Activated T-cell treated with anti-CD3 and anti-CD28 coated beads for 1 hour (primary cell): ENCODE data around the gene SLC24A1.

ENCODE experiments used
- DNase-seq: peaks from one replicate; pipeline ENCODE4 v3.0.0-alpha.2; 2020; ENCODE audit warnings: low read depth

Gene SLC24A1

GRCh38 chr15:65653341-65653740, 31.6 kb downstream of the SLC24A1 start:
- no peak for DNase-seq

DNA sequence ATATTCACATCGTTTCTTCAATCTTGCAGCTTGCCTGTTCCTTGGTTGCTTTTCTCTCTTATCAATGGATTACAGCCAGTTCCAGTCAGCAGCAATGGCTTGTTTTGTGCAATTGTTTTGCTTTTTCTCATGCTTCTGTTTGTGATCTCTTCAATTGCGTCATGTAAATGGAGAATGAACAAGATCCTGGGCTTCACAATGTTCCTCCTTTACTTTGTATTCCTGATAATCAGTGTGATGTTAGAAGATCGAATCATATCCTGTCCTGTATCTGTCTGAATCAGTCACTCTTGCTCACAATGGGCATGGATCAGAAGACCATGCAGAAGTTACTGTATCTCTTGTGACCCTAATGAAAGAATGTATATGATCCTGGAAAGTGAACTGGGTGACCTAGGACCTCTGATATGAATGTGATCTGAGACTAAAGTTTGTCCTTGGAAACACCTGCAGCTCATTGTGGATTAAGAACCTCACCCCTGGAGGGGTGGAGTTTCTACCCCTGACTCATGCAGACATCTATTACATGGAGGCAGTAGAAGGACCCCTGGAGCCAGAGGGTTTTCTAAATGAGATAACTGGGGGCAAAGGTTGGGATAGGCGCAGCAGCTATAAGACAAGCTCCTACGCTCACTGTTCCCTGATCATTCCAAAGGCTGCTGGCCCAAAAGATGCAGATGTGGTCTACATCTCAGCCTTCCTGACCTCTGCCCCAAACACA, 32.2 kb downstream of the SLC24A1 start:
- no peak for DNase-seq

GRCh38 chr15:65655026-65655425, 33.3 kb downstream of the SLC24A1 start:
- no peak for DNase-seq

DNA sequence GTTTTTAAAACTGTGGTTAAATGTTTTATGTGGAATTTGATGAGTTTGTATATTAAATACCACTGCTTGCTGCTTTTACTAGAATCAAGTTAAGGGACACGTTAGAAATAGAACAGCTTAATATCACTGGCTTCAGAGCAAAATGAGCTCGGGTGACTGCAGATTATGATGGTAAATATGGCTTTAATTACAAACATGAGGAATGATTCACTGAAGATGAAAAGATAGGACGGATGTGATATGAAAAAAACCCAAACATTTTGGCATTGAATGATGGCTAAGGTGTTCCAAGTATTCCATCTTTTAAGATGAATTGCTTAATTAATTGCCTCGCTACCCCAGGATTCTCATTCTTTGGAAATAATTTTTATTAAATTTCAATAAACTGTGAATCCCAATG, 33.7 kb downstream of the SLC24A1 start:
- no peak for DNase-seq

- DNase-seq, result no peak
These were observed 37.8 kb downstream of the SLC24A1 start for GRCh38 chr15:65659502-65660052.

GRCh38 chr15:65660927-65661326, 39.2 kb downstream of the SLC24A1 start:
- DNase-seq, result no peak

GRCh38 chr15:65663521-65663920, 41.8 kb downstream of the SLC24A1 start:
- no peak for DNase-seq

DNA sequence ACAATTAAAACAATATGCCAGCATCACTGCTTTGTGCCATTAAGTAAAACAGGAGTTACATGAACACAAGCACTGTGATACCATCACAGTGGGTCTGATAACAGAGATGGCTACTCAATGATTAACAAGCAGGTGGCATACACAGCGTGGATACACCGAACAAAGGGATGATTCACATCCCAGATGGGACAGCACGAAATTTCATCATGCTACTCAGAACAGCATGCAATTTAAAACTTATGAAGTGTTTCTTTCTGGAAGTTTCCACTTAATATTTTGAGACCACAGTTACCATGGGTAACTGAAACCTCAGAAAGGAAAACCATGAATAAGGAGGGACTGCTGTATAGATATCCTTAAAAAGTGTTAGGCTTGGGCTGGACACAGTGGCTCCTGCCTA, 44.5 kb downstream of the SLC24A1 start:
- no peak for DNase-seq

- no peak for DNase-seq
These were observed 53.8 kb downstream of the SLC24A1 start for GRCh38 chr15:65675551-65675950.

DNA sequence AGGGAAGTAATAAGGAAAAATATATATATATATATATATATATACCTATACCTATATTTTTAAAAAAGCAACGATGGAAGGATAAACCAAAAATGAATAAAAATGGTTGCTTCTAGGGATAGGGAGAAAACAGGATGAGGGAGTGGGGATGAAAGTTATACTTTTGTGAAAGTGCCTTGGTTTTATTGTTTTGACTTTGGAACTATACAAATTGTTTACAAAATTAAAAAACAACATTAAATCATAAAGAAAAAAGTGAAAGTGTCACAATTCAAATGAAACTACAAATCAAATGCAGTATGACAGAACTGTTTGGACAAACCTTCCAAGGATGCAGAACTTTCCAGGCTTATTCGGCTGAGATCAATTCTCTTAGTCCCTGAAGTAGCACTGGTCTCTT, 54.4 kb downstream of the SLC24A1 start:
- DNase-seq, result no peak

DNA sequence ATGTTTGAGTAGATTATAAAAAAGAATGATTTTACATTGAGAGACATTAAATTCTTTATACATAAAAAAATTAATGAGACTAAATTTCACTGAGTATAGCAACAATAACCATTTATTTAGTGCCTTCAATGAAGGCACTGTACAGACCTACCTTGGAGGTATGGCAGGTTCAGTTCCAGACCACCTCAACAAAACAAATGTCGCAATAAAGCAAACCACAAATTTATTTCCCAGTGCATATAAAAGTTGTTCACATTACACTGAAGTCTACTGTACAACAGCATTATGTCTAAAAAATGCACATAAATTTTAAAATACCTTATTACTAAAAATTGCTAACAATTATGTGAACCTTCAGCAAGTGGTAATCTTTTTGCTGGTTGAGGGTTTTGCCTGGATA, 58.8 kb downstream of the SLC24A1 start:
- no peak for DNase-seq

DNA sequence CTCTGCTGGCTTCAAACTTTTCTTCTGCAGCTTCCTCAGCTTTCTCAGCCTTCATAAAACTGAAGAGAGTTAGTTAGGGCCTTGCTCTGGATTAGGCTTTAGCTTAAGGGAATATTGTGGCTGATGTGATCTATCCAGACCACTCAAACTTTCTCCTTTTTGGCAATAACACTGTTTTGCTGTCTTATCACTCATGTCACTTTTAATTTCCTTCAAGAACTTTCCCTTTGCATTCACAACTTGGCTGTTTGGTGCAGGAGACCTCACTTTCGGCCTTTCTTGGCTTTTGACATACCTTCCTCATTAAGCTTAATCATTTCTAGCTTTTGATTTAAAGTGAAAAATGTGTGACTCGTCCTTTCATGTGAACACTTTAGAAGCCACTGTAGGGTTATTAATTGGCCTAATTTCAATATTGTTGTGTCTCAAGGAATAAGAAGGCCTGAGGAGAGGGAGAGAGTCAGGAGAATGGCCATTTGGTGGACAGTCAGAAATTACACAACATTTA, 60.7 kb downstream of the SLC24A1 start:
- DNase-seq, result no peak

DNA sequence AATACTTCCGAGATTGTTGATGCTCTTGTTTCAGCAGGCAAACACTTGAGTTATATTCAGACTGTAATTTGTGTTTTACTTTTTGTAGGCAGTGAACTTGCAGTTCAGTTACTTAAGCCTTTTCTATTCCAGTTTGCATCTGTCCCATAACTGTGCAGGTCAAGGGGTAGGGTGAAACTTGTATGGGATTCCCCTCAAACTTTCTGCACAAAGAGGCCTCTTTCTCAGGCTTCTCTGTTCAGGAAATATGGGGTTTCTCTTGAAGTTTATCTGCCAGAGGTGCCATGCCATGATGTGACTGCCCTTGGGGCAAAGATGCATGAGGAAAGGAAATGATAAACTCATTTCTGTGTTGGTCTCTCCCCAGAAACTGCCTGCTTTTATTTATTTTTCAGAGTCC, 66.7 kb downstream of the SLC24A1 start:
- DNase-seq, result no peak

GRCh38 chr15:65690173-65690572, 68.4 kb downstream of the SLC24A1 start:
- DNase-seq, result no peak

- DNase-seq, result no peak
These were observed 69.0 kb downstream of the SLC24A1 start for GRCh38 chr15:65690778-65691177.

DNA sequence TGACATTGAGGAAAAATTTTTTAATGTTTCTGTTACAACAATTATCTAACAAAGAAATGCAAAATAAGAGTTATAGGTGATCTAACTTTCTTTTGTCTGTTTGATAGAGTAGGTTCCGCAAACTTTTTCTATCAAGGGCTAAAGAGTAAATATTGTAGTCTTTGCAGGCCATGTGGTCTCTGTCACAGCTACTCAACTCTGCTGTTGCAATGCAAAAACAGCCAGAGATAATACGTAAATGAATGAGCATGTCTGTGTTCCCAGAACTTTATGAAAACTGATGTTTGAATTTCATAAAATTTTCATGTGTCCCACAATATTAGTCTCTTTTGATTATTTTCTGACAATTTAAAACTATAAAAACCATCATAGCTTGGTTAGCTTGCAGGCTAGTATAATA, 73.3 kb downstream of the SLC24A1 start:
- no peak for DNase-seq
